ENCODE results near the gene RBM15B.
A peak's percentile ranks its signal among the peaks of the same experiment; 100 is the strongest.
"Not testable (repeated sequence)": the region's sequence is repeated elsewhere in the genome, so short reads cannot be mapped to it uniquely, and the experiment has no call there.

RBM15B gene

DNA sequence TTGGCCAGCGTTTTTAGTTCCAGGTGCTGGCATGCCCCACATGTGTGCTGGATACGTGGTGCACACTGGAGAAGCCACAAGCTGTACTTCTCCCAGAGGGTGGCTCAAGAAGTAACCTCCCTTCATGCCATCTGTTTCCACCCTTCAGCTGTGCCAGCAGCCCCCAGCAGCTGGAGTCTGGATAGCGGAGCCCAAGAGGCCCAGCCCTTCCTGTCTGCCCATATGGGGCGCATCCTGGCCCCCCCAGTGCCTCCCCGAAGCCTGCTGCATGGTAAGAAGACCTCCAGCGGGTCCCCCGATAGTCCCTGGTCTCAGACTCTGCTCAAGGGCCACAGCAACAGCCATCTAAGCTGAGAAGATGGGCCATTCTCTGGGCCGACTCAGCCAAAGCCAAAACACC is 11.8 kb upstream of the RBM15B start:
- no peak for DNase-seq (ENCODE audit: low read depth in 3 of 3)

DNA sequence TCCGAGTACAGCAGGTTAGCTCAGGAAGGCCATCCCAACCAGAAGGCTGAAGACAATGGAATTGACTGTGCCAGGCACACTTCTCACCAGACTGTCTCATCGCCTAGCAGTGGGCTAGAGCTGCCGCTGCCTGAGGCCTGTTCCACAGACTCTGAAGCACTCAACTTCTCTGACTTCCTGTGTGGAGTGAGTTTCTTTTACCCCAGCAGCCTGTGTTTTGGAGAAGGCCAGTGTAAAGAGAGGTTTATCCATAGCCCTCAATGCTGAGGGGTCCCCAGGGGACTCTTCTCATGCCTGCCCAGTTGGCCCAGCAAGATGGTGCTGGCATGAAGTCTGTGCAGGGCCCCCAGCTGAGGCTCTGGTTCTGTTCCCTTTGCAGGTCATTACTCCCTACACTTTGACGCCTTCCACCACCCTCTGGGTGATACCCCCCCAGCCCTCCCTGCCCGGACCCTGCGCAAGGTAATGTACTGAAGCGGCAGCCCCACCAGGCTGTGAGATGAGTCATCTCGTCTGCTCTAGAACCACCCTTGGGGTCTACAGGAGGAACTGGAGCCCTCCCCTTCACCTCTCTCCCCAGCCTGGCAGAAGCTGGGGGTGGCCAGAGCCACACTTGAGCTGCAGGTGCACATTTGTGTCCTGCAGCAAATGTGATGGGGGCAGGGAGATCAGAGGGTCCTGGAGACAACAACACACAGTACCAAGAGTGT is 11.2 kb upstream of the RBM15B start:
- DNase-seq (ENCODE audit: low read depth in 3 of 3): no peak

DNA sequence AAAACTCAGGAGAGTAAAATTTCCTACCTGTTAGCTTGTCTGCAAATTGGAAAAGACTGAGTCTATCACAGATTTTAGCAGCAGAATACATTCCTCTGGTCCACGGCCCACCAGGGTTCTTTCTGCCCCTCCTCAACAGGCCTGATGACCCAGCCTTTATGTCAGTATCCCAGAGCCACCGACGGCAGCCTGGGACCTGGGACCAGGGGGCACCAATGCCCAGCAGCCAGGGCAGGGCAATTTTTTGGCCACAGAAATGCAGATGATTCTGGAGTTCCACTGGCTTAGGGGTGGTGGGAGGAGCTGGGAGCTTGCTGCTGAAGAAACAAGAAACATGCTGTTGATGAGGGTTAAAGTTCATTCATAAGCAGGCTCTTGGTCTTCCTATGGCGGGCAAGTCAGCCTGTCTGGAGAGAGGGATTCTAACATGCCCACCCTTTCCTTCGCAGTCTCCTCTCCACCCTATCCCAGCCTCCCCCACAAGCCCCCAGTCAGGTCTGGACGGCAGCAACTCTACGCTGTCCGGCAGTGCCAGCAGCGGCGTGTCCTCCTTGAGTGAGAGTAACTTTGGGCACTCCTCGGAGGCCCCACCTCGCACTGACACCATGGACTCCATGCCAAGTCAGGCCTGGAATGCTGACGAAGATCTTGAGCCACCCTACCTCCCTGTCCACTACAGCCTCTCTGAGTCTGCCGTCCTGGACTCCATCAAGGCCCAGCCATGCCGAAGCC is 10.3 kb upstream of the RBM15B start:
- DNase-seq (ENCODE audit: low read depth in 3 of 3): no peak

DNA sequence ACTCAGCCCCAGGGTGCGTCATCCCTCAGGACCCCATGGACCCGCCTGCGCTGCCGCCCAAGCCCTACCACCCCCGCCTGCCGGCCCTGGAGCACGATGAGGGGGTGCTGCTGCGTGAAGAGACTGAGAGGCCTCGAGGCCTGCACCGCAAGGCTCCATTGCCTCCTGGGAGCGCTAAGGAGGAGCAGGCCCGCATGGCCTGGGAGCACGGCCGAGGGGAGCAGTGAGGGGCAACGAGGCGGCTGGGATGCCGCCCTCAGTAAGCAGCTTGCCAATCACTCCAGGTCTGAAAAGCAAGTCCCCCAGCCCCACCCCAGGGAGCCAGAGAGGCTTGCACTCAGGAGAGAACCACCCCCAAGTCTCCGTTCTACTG is 9.8 kb upstream of the RBM15B start:
- no peak for DNase-seq (ENCODE audit: low read depth in 3 of 3)

DNA sequence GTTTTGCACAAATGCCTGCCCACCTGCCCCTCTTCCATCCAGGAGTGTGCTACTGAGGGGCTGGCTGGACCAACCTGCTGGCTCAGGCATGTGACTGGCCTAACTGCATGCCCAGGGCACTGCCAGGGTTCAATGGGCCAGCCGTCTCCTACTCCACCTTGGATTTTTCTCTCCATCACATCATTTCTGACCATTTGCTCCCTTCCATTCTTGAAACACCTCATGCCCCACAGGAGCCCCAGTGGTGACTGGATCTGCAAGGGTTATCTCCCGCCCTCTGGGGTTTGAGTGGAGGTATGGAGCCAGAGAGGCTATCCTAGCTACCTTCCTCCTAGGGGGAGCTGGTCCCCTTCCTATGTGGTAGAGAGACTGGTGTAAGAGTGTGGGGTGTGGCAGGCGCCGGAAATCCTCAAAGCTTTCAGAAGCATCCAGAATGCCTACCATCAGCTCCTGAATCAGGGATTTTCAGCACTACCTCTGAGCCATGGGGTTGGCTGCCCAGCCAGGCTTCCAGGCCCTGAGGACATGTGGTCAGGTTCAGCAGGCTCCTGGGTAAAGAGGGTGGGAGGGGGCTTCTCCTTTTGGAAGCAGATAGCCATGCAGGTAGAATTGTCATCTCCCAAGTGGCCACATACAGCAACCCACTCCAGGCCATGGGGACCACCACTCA is 8.9 kb upstream of the RBM15B start:
- DNase-seq (ENCODE audit: low read depth in 3 of 3): no peak

DNA sequence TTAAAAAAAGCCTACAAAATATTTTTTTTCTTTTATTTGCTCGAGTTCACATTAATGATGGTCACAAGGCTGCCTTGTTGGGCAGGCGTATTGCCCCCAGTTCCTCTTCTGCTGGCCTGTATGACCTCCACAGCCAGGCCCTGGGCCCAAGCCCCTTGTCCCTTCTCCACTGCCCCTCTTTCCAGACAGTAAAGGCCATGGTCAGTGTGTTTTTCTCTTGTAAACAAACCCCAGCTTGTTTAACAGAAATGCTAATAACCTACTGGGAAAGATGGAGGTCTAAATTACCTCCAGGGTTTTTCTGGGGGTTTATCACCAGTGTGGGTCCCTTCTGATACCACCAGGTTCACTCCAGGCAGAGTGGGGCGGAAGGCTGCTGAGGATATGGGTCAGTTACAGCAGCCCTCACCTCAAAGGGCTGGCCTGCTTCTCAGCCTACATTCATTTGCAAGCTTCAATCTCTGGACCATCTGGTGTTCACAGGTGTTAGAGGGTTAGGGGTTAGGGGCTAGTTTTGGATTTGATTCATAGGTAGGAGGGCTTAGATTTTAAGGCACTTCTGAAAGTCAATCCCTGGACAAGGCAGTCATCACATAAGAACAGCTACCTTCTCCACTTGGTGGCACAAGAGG is 8.0 kb upstream of the RBM15B start:
- no peak for DNase-seq (ENCODE audit: low read depth in 3 of 3)

DNA sequence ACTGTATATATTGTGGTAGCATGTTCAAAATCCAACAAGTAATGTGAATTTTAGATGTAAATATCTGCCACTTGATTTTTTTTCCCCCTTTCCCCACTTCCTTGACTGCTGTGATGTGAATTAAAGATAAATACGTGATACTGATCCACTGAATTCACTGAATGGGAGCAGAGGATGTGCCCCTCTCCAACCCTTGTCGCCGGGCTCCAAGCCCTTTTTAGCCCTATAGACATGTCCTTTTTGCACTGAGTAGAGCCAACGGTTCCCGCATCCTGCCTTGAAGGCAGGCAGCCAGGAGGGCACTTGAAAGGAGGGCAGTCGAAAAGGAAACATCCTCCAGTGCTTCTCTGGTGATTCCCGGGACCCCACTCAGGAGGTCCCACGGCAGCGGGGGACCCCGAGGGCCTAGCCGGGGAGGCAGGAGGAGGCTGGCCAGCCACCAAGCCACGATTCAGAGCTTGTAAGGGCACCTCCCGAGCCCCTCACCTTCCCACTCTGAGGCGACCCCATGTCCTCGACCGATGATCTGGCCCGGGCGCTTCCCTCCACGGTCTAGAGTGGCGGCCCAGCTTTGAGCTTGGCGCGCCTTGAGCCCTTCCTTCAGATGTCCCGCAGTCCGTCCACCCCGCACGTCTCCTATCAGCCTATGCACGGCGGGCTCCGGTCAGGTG is 6.9 kb upstream of the RBM15B start:
- DNase-seq (ENCODE audit: low read depth in 3 of 3): peak in 1 of 3 experiments; percentile 36

DNA sequence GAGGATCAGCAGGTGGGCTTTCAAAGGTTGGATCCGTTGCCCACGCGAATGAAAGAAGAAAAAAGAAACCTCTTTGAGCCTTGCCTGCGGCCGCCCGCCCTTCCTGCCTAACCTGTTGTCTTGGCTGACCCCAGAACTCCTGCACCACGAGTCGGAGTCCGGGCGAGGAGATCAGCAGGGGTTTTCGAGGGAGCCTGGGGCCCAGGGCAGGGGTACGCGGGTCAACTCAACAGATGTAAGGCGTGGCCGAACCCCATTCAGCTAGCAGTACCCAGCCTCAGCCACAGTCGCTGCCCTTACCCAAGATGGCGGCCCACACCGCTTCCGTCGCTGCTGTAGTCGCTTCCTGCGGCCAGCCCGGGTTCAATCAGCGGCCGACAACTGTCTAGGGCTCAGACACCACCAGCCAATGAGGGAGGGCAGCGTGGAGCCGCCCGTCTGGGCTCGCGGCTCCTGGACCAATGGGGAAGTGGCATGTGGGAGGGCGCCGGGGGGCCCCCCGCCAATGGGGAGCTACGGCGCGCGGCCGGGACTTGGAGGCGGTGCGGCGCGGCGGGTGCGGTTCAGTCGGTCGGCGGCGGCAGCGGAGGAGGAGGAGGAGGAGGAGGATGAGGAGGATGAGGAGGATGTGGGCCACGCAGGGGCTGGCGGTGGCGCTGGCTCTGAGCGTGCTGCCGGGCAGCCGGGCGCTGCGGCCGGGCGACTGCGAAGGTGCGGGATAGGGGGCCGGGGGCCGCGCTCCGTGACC is 6.2 kb upstream of the RBM15B start, which contains the start of gene MANF:
TSS of gene MANF (plus strand) at position 566 of the 748 bp plus-strand sequence. CDS start at position 618, 52 bp downstream.
- DNase-seq (ENCODE audit: low read depth in 3 of 3): peak; percentile 93 to 96 (median 95)

DNA sequence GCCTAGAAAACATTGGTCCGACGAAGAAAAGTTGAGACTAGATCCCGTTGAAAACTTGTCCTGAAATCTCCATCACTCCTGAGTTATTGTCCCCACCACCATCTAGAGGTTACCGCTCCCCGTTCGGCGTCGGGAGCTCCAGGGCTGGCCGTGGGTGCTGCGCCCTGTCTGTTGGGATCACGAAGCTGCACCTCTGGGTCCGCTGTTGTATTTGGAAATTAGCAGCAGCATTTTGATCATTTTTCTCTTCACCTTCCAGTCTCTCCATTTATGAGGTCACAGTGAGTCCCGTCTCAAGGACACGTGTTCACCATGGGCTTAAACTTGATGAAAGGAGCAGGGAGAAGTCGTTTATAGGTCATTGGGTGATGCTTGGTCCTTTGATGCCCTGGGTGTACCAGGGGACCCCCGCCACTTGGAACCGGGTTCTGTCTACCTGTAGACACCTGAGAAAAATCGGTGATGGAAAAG is 5.4 kb upstream of the RBM15B start:
- no peak for DNase-seq (ENCODE audit: low read depth in 3 of 3)

DNA sequence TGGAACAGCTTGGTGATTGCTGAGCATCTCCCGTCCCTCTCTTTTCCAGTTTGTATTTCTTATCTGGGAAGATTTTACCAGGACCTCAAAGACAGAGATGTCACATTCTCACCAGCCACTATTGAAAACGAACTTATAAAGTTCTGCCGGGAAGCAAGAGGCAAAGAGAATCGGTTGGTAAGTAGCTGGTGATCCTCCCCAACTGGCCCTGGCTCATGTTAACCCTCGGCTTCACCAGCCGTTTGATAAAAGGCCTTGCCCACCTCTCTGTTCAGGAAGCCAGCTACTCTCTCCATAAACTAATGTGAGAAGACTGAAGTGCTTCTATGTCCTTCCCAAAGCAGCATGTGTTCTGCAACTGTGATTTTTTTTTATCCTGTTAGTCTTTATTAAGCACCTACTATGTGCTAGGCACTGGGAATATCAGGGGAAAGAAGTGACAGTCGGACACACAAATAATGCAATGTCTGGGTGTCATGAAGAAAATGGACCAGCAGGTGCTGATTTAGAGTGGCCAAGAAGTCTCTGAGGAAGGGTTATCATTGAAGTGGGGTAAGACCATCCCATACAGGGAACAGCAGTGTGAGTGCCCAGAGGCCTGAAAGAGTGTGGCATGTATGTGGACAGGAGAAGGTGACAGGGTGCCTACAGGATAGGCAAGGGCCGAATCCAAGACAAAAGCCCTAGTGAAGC is 4.8 kb upstream of the RBM15B start:
- no peak for DNase-seq (ENCODE audit: low read depth in 3 of 3)

DNA sequence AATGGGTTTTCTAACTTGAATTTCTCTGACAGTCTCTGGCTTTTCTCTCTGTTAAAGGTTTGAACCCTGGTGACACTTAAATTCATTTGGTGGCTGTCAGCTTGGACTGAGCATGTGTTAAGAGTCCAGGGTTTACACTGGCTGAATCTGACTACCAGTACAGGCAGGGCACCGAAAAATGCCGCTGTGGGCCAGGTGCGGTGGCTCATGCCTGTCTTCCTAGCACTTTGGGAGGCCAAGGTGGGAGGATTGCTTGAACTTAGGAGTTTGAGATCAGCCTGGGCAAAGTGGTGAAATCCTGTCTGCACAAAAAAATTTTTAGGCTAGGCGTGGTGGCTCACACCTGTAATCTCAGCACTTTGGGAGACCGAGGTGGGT is 4.2 kb upstream of the RBM15B start:
- DNase-seq (ENCODE audit: low read depth in 3 of 3): no peak

DNA sequence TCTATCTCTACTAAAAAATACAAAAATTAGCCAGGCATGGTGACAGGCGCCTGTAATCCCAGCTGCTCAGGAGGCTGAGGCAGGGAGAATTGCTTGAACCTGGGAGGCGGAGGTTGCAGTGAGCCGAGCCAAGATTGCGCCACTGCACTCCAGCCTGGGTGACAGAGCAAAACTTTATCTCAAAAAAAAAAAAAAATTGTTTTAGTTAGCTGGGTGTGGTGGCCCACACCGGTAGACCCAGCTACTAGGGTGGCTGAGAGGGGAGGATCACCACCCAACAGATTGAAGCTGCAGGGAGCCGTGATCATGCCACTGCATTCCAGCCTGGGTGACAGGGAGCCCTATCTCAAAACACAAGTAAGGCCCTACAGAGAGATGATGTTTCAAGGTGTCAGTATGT is 3.8 kb upstream of the RBM15B start:
- not testable (repeated sequence) for DNase-seq (ENCODE audit: low read depth in 3 of 3)

DNA sequence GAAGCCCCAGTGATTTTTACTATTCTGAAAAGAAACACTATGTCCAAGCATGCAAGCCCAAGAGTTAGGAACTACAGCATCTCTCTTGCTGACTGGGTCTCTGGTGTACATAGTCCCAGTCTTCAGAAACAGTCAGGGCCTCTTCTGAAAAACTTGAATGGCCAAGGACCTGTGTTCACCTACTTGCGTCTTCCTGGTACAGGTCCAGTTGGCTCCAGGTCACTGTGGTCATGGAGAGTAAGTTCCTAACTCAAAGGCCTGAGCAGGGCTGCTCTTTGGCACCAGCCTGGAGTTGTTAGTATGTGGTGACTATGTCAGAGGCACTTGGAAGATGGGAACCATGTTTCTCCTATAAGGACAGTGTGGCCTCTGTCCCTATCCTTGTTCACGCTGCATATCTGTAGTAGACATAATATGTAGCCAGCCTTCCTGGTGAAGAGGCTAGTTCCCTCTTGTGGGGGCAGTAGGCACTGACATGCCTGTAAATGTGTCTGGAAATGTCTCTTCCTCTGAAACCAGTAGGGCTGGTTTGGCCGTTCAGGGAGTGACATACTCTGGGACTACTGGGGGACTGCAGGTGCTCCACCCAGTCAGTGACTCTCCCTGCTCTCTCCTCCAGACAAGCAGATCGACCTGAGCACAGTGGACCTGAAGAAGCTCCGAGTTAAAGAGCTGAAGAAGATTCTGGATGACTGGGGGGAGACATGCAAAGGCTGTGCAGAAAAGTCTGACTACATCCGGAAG is 2.6 kb upstream of the RBM15B start:
- no peak for DNase-seq (ENCODE audit: low read depth in 3 of 3)

DNA sequence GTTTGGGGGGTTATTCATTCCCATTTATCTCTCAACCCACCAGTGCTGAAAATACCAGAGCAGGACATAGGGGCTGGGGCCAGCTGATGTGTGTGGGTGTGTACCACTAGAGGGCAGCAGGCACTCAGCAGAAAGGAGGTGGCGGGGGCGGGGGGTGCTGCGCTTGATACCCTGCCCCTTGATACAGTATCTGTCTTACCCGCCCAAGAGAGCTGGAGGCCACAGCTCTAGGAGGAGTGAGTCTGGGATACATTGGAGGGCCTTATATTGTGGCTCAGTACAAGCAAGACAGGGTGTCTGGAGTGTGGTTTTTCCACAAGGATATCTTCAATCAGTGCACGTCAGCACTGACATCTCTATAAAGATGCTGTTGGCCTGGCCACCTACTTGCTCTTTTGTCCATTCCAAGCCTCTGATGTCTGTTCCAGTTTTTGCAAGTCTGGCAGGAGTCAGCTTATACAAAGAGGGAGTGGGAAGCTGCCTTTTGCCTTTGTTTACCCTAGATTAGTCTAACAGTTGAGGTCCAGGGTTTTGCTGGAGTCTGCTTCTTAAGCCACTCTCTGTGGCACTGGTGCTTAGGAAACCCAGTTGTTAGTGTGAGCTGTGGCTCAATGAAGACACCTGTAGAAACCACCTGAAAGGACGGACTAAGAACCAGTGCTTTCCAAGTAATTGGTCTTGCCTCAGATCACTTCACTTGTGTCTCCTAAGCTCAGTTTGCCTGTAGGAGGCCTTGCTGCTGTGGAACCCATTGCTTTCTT is 1.5 kb upstream of the RBM15B start:
- DNase-seq (ENCODE audit: low read depth in 3 of 3): peak in 1 of 3 experiments; percentile 42

DNA sequence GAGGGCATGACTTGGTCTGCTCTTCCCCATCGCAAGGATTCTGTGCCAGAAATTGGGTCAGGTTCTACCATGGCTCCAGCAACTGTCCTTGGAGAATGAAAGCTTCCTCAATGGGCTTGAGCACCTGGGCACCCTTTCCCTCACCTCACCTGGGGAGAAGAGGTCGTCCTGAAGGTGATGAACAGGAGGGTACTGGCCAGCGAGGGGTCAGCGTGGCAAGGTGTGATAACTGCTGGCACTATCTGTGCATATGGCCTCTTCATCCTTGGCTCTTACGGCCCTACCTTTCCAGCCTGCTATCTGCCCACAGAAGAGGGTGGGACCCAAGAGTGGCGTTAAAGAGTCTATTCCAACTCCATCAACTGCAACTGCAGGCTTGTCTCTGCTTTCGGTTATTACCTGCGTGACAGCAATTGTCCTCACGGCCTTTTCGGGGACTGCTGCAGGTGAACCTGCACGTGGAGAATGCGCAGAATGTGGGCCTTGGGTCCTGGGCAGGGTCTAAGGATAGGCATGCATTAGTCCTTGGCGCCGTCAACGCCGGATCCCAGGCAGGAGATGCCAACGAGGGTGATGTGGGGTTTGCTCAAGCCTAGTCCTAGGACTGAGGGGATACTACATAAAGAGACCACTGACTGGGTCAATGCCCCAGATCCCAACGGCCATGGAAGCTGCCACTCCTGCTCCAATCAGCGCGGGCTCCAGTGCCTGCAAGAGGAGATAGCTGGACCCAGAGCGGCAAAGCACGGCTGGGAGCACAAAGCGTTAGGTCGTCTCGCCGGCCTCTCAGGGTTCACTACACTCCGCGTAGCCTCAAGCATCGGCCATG is 625 bp upstream of the RBM15B start:
- no peak for DNase-seq (ENCODE audit: low read depth in 3 of 3)

DNA sequence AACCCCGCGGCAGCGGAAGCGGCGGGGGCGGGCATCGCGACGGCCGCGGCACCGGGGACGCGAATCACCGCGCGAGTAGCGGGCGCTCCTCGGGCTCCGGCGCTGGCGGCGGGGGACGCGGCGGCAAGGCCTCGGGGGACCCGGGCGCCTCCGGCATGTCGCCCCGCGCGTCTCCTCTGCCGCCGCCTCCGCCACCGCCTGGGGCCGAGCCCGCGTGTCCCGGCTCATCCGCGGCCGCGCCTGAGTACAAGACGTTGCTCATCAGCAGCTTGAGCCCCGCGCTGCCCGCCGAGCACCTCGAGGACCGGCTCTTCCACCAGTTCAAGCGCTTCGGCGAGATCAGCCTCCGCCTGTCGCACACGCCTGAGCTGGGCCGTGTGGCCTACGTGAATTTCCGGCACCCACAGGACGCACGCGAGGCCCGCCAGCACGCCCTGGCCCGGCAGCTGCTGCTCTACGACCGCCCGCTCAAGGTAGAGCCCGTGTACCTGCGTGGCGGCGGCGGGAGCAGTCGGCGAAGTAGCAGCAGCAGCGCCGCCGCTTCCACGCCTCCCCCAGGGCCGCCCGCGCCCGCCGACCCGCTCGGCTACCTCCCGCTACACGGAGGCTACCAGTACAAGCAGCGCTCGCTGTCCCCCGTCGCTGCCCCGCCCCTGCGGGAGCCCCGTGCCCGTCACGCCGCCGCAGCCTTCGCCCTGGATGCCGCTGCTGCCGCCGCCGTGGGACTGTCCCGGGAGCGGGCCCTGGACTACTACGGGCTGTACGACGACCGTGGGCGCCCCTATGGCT is 675 bp downstream of the RBM15B start:
- DNase-seq (ENCODE audit: low read depth in 3 of 3): peak; percentile 31 to 45 (median 40)

Data from stimulated activated CD4-positive, alpha-beta T cell treated with anti-CD3 and anti-CD28 coated beads, TNF-alpha, amount 100 ng/mL, for 4 hours (primary cell).